Keratinocyte (primary cell): Measurements from ENCODE around the gene LTBP2. TPM values are rescaled to one million over a fixed set of nuclear protein-coding genes. Genes with fewer than 3 reads are reported as not detected.
A peak's percentile ranks its signal among the peaks of the same experiment; 100 is the strongest.

Source experiments
- DNase-seq: peaks from one replicate; pipeline ENCODE4 v3.0.0-alpha.2; 2011; ENCODE audit warnings: low read depth, missing footprints, low spot score
- FAIRE-seq: peaks from 2 replicates; lab custom pipeline; 2011; peaks lifted over from hg19 to GRCh38; lab: Jason Lieb, UNC
- H2AFZ ChIP-seq: 2 replicates; pipeline ENCODE4 v1.6.0; 2012; ENCODE audit warnings: low read length, control low read depth, inconsistent platforms; ENCODE audit not compliant: control insufficient read depth
- H3K27ac ChIP-seq: 2 replicates; pipeline ENCODE4 v1.5.1; 2011; ENCODE audit warnings: low read length; ENCODE audit not compliant: control insufficient read depth, insufficient read depth
- H3K27me3 ChIP-seq: 3 replicates; pipeline ENCODE4 v1.6.0; 2011; ENCODE audit warnings: low read length; ENCODE audit not compliant: control insufficient read depth, insufficient read depth; ENCODE audit errors: extremely low read depth
- H3K36me3 ChIP-seq, 2 experiments: 2 replicates in 1 of 2; 3 replicates in 1 of 2; pipeline ENCODE4 v1.5.1; 2011; ENCODE audit warnings: low read length in 2 of 2, mild to moderate bottlenecking in 1 of 2; ENCODE audit not compliant: control insufficient read depth in 2 of 2, insufficient read depth in 2 of 2; ENCODE audit errors: extremely low read depth in 1 of 2
- H3K4me1 ChIP-seq: 3 replicates; pipeline ENCODE4 v1.5.1; 2011; ENCODE audit warnings: low read length; ENCODE audit not compliant: control insufficient read depth, insufficient read depth; ENCODE audit errors: extremely low read depth
- H3K4me2 ChIP-seq: 3 replicates; pipeline ENCODE4 v1.6.0; 2011; ENCODE audit warnings: low read depth, low read length; ENCODE audit not compliant: control insufficient read depth, insufficient read depth; ENCODE audit errors: extremely low read depth
- H3K4me3 ChIP-seq, 3 experiments: fragments of 200-600 bp in 1 of 3; sonication (generic) in 1 of 3; 2 replicates in 2 of 3; 3 replicates in 1 of 3; pipeline ENCODE4 v1.5.1; 2011 to 2016; ENCODE audit warnings: low read length in 3 of 3, mild to moderate bottlenecking in 3 of 3, control low read depth in 2 of 3, inconsistent platforms in 1 of 3, low read depth in 1 of 3, mixed read lengths in 1 of 3, mixed run types in 1 of 3, moderate library complexity in 1 of 3; ENCODE audit not compliant: control insufficient read depth in 2 of 3, insufficient read depth in 2 of 3; ENCODE audit errors: extremely low read depth in 1 of 3
- H3K79me2 ChIP-seq: 2 replicates; pipeline ENCODE4 v1.6.0; 2012; ENCODE audit warnings: low read length; ENCODE audit not compliant: control insufficient read depth, insufficient read depth
- H3K9ac ChIP-seq: 3 replicates; pipeline ENCODE4 v1.6.0; 2011; ENCODE audit warnings: low read length; ENCODE audit not compliant: control insufficient read depth, insufficient read depth; ENCODE audit errors: extremely low read depth
- H3K9me1 ChIP-seq: 3 replicates; pipeline ENCODE4 v1.6.0; 2011; ENCODE audit warnings: low read length; ENCODE audit not compliant: control insufficient read depth, insufficient read depth; ENCODE audit errors: extremely low read depth
- H3K9me3 ChIP-seq: 2 replicates; pipeline ENCODE4 v1.5.1; 2012; ENCODE audit warnings: low read depth, low read length; ENCODE audit not compliant: control insufficient read depth
- H4K20me1 ChIP-seq: 3 replicates; pipeline ENCODE4 v1.6.0; 2011; ENCODE audit warnings: low read length; ENCODE audit not compliant: control insufficient read depth, insufficient read depth; ENCODE audit errors: extremely low read depth
- CTCF ChIP-seq, 3 experiments: IDR thresholded peaks in 1 of 3; conservative IDR thresholded peaks in 1 of 3; optimal IDR thresholded peaks in 1 of 3; 2 replicates in 2 of 3; 3 replicates in 1 of 3; pipeline versions ENCODE3 to v1.5.1; 2011; ENCODE audit warnings: low read length in 3 of 3, mild to moderate bottlenecking in 3 of 3, moderate library complexity in 2 of 3, control low read depth in 1 of 3, inconsistent platforms in 1 of 3; ENCODE audit not compliant: insufficient read depth in 2 of 3; ENCODE audit errors: extremely low read depth in 1 of 3
- EZH2 ChIP-seq: IDR thresholded peaks from one replicate; pipeline ENCODE4 v1.6.1; 2012; ENCODE audit warnings: inconsistent platforms, mild to moderate bottlenecking, low read length, moderate library complexity
- dilution Hi-C: fragments of 300-500 bp; cut with MboI; formaldehyde crosslinking; loops from one replicate; pipeline ENCODE4 v1.7.0; 2020; ENCODE audit warnings: low sequenced_read_pairs; ENCODE audit not compliant: extremely low pct_ligation_motif_present
- polyA plus RNA-seq, 5 experiments: library from polyadenylated mRNA; depleted of rRNA in 3 of 5; stranded (reverse) in 3 of 5; stranded (forward) in 1 of 5; unstranded in 1 of 5; fragments of >200 nt; gene quantifications; 1 replicate in 1 of 5; 2 replicates in 3 of 5; 3 replicates in 1 of 5; pipeline versions ENCODE4 v1.2.1 to v1.2.3, GENCODE V29; 2011 to 2012; ENCODE audit warnings: missing spikeins in 2 of 5, low read depth in 1 of 5, low replicate concordance in 1 of 5

The LTBP2 gene
- polyA plus RNA-seq, 1 donor (not counting 4 experiments of a cell fraction or from before 2014, with no cell fraction given): 23.9 TPM

GRCh38 chr14:74501135-74501614 is 110.9 kb downstream of the LTBP2 start:
- DNase-seq: no peak
- TF ChIP-seq EZH2 (no peak), CTCF (optimal IDR thresholded peaks at IDR 0.05 in 1 of 3, IDR thresholded peaks at IDR 0.05 in 1 of 3, conservative IDR thresholded peaks at IDR 0.05 in 1 of 3; ENCODE audit: extremely low read depth in 1 of 3, insufficient read depth in 2 of 3, low read length in 3 of 3) (peak; percentile 76 to 81 (median 79))

GRCh38 chr14:74500417-74501134 is 111.5 kb downstream of the LTBP2 start:
- FAIRE-seq (no peak), DNase-seq (no peak)
- no peak overlapping the region for H3K4me2 ChIP-seq
- H3K27ac ChIP-seq: no peak overlapping the region
- no peak overlapping the region for H2AFZ ChIP-seq
- no peaks in the 10 kb centered on the region for H3K79me2 ChIP-seq
- no peaks in the 10 kb centered on the region for H3K9me3 ChIP-seq
- TF ChIP-seq CTCF (optimal IDR thresholded peaks at IDR 0.05 in 1 of 3, IDR thresholded peaks at IDR 0.05 in 1 of 3, conservative IDR thresholded peaks at IDR 0.05 in 1 of 3; ENCODE audit: extremely low read depth in 1 of 3, insufficient read depth in 2 of 3, low read length in 3 of 3): no peak
- TF ChIP-seq EZH2: no peak
- no peaks in the 10 kb centered on the region for H3K9me1 ChIP-seq
- dilution Hi-C loops: no loop called here
- H3K4me3 ChIP-seq: no peak overlapping the region
- no peaks in the 10 kb centered on the region for H3K27me3 ChIP-seq
- H3K4me1 ChIP-seq: peaks cover 19% of the 10 kb centered on the region
- H3K36me3 ChIP-seq: peaks cover 43 to 53% of the 10 kb centered on the region in 2 experiments
- no peaks in the 10 kb centered on the region for H4K20me1 ChIP-seq
- no peak overlapping the region for H3K9ac ChIP-seq

More at GRCh38 chr14:74501135-74501614, 110.9 kb downstream of the LTBP2 start:
- Histone ChIP-seq H3K27me3 (no peaks in the 10 kb centered on the region), H3K9ac (no peak overlapping the region), H3K4me1 (peaks cover 19% of the 10 kb centered on the region), H4K20me1 (no peaks in the 10 kb centered on the region), H3K79me2 (no peaks in the 10 kb centered on the region), H2AFZ (no peak overlapping the region), H3K27ac (no peak overlapping the region), H3K36me3 (peaks cover 46 to 58% of the 10 kb centered on the region in 2 experiments), H3K9me1 (no peaks in the 10 kb centered on the region), H3K9me3 (no peaks in the 10 kb centered on the region), H3K4me2 (no peak overlapping the region), H3K4me3 (no peak overlapping the region)
- dilution Hi-C loops: no loop called here
- no peak for FAIRE-seq
